Stimulated activated CD4-positive, alpha-beta T cell treated with anti-CD3 and anti-CD28 coated beads, Interleukin-4, amount 100 ng/mL, for 4 hours (primary cell): ENCODE results near the gene INO80.
"Not testable (repeated sequence)": the region's sequence is repeated elsewhere in the genome, so short reads cannot be mapped to it uniquely, and the experiment has no call there.

Experiments
- DNase-seq, 2 experiments: peaks; one replicate each; pipeline ENCODE4 v3.0.0-alpha.2; 2020

INO80 gene

DNA sequence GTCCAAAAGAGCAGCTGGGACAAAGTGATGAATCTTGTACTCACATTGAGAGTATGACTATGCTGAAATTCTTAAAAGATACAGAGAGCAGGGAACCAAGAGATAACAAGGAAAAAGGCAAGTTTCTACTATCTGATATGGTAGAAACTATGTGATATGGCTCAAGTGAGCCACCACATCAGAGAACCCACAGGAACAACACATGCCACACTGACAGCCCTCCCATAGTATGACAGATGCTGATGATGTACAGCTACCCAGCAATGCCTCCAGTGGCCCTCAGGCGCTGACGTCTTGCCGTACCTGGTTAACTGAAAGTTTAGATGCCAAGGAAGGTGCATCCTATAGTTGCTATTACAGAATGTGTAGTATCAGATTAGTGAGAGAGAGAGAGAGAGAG lies 120.4 kb downstream of the INO80 start:
- no peak for DNase-seq

DNA sequence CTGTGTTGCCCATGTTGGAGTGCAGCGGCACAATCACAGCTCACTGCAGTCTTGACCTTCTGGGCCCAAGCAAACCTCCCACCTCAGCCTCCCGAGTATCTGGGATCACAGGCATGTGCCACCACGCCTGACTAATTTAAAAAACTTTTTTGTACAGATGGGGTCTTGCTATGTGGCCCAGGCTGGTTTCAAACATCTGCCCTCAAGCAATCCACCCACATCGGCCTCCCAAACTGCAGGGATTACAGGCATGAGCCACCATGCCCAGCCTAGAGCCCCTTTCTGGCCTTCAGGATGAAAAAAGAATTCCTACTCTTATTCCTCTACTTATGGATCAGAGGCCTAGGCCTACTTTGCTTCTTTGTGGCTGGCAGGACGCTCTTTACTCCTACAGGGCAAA lies 123.3 kb downstream of the INO80 start:
- DNase-seq: no peak

DNA sequence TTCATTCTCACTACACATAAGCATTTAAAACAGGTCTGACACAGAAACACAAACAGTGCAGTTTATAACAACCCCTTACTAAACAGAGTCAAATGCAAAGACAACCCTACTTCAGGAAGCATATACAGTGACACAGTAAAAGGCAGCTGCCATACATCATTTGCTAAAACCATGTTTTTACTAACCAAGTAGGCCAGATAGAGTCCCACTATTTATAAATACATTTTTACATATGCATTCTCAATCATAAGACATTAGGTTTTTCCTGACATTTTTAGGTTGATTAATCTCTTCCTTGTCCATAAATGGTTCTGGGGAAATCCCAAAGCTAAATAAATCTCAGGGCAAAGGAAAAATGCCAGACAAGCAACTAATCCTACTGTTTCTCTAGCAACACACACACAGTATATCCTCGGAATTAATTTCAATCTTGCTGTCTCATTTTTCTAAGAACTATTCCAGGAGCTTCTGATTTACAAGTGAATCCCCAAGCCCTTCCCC lies 123.8 kb downstream of the INO80 start:
- no peak for DNase-seq

DNA sequence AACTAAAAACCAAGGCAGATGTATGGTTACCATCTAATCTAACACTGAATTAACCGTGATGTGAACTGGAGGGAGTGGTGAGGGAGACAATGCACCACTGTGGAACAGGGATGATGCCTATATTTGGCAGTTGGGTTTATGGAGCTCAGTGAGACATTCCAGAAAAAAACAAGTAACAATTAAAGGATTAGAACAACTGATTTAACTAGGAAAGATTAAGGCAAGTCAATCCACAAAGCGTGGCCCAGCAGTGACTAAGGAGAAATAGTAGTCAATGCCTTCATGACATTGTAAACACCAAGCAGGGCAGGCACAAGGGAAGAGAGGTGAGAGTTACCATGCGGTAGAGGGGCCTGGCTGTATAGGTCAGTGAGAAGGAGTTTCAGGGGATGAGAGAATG lies 124.7 kb downstream of the INO80 start:
- DNase-seq: no peak

DNA sequence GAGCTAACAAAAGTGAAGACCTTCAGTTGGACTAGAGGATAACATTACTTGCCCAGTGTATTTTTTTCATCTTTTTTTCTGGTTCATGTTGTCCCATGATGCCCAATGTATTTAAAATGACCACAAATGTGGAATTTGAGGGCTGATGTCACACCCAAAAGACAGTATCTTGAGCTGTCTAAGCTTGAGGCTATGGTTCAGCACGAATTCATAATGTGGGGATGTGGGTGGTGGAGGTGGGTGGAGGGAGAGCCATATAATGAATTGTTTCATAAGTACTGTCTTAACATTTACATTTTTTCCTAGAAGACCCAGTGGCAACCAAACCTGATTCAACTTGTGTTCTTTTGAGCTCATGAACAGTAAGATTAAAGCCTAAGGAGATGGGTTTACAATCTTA lies 125.3 kb downstream of the INO80 start:
- no peak for DNase-seq

DNA sequence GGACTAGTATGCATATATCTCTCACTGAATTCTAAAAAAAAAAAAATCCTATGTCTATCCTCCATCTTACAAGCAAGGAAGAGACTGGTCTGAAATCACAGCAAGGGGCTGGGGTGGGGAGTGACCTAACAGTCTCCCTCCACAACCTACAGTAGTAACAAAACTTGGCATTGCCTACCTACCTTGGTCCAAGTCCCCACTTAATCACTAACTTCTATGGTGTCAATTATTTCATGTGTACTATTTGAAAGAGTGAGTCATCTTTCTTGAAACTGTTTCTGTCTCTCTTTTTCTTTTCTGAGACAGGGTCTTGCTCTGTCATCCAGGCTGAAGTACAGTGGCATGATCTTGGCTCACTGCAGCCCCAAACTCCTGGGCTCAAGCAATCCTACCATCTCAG lies 126.0 kb downstream of the INO80 start:
- no peak for DNase-seq

DNA sequence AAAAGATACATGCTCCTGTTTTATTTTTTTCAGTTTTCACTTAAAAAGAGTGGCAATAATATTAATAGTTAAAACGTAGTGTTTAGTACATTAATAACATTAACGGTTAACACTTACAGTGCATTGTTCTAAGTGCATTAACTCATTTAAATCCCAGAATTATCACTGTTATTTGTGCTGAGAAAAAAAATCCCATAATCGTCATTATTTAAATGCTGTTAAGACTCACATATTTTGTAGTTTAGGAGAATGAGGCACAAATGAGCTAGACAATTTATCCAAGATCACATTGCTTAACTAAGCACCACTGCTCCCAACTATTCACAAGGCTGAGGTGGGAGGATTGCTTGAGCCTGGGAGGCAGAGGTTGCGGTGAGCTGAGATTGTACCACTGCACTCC lies 127.9 kb downstream of the INO80 start:
- no peak for DNase-seq

DNA sequence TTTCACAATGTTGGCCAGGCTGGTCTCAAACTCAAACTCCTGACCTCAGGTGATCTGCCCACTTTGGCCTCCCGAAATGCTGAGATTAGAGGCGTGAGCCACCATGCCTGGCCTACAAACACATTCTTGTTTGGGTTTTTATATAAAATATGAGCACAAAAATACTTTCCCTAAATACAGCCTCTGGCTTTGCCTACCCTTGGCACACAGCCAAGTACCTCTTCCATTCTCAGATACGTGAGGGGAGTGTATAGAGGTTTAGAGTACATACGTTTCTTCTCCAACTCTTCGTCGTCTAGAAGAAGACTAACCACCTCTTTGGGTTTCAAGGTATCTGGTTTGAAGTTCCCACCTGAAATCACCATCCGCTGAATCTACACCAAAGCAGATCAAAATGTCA lies 129.3 kb downstream of the INO80 start:
- DNase-seq: no peak

DNA sequence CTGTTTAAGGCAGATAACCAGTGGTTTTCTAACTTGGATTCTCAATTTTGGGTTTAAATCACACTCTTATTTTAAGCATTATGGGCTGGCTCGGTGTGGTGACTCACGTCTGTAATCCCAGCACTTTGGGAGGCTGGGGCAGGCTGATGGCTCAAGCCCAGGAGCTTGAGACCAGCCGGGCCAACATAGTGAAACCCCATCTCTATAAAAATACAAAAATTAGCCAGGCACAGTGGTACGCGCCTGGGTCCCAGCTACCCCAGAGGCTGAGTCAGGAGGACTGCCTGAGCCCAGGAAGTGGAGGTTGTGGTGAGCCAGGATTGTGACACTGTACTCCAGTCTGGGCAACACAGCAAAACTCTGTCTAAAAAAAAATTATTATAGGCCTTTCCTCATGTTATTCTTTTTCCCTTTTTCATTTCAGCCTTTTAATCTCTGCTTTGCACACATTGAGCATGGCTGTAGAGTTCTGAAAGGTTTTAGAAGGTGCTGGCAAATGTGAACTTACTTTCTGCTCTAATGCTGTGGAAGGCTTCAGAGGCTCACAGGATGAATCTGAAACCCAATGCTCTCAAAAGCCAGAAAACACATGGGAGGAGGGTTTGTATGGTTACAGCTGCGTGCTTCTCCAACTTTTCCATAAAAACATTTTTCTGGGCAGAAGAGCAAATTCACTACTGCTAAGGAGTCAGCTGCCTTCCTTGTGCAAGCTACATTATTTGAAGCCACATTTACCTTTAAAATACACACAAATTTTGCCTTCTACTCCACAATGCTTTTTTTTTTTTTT lies 130.3 kb downstream of the INO80 start:
- no peak for DNase-seq

DNA sequence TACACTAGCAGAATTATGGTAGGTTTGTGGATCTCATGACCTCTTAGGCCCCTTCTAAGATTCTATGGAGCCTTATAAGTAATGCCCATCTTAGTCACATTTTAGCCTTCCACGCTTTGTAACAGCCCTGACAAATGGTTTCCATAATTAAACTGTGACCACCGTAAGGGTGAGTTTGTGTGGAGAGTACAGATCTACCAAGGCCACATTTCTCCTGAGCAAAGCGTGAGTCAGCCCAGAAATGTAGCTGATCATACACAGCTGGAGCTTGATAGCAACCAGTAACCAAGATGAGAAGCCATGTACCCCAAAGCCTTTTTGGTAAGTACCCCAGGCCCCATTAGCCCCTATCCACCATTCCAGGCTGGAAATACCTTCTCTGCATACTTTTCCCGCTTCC lies 131.1 kb downstream of the INO80 start:
- no peak for DNase-seq

DNA sequence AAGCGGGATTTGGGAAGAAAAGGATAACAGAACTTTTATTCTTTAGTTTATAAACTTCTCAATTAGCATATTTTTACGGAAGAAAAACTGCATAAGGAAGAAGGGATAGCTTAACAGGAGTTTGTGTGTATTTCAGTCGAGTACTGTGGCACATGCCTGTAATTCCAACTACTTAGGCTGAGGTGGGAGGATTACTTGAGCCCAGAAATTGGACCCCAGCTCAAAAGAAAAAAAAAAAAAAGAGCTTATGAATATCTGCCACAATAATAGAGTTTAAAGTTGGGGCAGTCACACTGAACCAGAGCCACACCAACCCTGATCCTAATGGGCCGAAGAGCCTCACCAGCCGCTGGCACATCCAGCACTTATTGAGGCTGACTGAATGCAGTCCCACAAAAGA lies 131.7 kb downstream of the INO80 start:
- DNase-seq: no peak

DNA sequence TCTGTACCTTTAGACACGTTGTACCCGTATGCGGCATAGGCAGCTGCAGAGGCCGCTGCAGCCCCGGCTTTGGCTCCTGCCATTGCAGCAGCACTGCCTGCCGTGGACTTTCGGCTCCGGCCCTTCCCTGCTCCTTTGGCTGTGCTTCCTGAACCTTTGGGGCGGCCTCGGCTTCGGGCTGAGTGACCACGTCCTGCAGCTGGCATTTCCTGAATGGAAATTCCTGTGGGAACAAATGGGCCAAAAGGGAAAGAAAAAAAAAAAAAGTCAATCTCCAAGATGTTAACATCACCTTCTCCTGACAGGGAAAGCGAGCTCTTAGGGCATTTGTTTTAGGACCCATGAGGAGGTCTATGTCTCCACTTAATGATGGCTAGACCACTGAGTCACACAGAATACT lies 133.2 kb downstream of the INO80 start:
- no peak for DNase-seq

DNA sequence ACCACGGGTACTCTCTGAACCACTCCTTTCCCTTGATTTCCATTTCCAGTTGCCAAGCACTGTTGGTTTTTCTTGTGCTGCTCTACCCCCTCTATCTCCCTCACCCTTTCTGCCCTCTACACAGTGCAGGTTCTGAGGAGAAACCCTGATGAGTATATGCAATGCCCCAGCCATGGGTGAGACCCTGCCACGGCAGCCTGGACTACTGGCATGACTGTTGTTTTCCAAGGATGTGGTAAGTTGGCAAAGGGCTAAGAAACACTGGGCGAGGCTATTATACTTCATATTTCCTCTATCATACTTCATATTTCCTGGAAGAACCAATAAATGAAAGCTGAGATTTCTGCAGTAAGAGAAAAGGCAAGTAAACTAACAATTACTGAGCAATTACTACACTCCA lies 134.9 kb downstream of the INO80 start:
- no peak for DNase-seq

DNA sequence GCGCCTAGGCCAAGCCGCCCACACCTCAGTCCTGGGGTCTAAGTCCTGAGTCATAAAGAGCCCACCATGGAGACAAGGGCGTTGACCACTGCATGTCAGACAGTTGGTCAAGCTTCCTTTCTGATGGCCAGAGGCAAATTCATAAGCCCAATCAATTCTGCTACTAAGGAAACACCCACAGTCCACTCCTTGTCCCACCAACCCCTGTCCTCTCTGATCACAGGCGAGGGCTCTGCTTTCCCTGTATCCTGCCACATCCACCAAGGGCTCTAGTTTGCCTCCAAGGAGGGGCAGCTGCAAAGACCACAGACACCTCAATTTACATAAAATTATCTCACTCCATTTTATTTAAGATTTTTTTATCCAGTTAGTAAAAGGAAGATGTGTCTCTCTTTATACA lies 137.5 kb downstream of the INO80 start:
- no peak for DNase-seq

DNA sequence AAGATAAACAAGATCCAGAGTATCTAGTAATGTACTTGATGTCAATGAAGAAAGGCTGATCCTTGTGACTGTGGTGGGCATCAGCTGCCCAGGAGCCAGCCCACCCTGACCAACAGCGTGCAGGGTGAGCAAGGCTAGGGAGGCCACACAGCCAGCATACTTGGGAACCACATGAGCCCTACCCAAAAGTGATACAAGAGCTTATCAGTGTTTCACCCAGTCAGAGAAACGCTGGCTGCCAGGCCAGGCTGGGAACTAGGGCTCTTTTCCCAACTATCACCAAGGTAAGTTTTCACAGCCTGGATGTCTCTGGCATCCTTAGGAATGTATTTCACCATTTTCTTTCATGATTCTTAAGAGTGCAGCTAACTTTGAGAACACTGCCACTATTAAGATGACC lies 137.9 kb downstream of the INO80 start:
- no peak for DNase-seq

DNA sequence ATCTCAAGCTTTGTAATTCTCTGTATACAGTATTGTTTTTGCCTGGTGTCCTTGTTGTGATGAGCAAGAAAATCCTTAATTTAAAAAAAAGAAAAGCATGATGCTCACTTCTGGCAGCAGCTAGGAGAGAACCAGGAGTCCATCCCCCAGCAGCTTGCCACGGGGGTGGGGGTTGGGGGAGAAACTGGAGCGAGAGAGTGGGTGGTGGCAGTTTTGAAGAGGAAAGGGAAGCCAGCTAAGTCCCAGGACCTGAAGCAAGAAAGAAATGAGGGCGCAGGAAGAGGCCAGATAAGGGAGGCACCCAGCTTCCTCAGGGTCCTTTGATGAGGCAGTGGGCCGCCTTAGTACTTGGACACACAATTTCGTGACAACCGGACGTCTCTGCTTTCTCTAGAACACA lies 139.3 kb downstream of the INO80 start:
- DNase-seq: no peak

DNA sequence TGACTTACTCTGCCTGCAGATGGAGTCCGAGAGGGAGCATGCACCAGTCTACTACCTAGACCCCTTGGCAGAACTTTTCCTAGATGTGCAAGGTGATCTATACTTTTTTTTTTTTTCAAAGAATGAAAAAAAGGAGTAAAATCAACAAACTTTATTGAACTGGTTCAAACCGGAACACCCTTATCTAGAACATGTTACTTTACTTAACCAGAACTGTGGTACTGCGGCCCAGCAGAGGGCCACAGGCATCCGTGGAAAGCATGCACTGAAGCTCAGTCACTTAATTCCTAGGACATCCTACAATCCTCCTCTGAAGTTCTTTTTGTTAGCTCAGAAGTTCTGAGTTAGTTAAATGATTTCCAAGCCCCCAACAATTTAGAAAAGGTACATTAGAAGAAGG lies 141.2 kb downstream of the INO80 start:
- no peak for DNase-seq

DNA sequence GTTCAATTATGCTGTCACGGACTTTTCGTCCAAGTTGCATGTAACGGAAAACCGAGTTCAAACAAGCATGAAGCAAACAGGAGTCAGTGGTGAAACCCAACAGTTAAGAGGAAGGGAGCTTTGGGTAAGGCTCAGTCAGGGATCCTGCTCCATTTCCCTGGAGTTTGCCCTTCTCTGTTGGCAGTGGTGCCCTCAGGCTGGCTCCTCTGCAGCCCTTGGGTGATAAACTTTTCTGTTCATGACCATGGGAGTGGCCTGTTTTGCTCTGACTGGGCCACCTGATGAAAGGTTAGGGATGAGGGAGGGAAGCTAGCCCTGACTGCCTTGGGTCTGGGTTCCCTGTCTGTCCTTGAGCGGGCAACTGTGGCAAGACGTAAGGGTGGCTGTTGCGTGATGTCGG lies 146.7 kb downstream of the INO80 start:
- no peak for DNase-seq

DNA sequence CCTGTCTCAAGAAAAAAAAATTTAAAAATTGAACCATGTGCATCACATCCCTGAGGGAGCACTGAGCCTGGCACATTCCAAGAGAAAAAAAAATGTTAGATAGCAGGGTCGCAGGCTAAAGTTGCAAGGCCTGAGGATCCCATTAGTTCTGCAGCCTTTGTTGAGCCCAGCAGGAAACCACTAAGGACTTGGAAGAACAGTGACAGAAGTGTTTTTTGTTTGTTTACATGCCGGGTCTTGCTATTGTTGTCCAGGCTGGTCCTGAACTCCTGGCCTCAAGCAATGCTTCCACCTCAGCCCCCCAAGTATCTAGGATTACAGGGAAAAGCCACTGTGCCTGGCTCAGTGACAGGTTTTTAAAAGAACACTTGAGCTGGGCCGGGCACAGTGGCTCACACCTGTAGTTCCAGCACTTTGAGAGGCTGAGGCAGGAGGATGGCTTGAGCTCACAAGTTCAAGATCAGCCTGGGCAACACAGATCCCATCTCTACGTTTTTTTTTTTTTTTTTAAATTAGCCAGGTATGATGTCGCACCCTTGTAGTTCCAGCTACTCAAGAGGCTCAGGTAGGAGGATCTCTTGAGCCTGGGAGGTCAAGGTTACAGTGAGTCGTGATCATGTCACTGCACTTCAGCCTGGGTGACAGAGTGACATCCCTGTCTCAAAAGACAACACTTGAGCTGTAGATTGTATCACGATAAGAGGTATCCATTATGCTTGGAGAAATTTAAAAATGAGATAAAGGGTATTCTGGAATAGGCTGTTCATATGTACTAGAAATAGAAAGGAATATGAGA lies 147.6 kb downstream of the INO80 start:
- no peak for DNase-seq

DNA sequence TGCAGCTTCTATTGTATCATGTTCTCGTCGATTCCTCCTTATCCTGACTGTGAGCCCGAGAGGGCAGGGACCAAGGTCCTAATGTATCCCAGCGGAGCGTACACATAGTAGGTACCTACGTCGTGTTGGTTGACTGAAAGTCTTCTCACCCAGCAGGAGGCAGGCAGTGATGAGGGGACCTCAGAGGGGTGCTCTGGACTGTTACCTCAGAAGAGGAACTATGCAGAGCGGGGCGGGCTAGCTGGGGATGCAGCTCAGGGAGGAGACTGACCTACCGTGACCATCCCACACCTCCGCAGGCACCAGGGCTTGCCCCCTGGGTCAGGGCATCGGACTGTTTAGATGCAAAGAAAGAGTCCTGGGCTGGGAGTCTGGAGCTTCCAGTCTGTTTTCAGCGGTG lies 151.4 kb downstream of the INO80 start:
- no peak for DNase-seq

DNA sequence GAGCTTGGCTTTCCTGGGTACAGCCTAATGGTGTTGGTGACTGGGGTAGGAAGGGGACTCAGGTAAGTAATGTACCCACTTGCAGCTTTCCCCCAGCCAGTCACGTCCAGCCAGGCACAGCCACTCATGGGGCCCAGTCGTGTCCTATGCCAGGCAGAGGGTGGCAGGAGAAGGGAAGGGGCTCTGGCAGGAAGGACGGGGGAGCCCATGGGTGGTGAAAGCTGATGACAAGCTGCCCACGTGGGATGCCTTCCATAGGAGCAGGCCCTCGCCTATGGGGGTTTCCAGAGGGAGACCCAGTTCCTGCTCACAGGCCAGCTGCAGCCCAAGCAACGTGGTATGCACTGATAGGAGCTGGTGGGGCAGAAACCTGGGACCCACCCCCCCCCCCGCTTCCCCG lies 152.1 kb downstream of the INO80 start:
- no peak for DNase-seq

DNA sequence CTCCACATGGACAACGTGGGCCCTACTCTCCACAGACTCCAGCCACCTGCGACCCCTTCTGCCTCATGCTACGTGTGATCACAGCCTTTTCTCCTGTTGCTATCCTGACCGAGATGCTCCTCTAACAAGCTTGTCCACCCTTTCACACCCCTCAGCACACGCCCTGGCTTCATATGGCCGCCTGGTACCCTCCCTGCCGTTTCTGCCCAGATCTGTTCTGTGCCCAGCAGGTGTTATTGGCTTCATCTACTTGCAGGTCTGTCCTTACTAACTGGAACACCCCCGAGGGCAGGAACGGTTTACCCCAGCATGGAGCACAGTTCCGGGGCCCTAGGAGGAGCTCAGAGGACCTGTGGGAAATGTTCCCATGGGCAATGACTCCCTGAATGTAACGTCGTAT lies 152.9 kb downstream of the INO80 start:
- DNase-seq: no peak

DNA sequence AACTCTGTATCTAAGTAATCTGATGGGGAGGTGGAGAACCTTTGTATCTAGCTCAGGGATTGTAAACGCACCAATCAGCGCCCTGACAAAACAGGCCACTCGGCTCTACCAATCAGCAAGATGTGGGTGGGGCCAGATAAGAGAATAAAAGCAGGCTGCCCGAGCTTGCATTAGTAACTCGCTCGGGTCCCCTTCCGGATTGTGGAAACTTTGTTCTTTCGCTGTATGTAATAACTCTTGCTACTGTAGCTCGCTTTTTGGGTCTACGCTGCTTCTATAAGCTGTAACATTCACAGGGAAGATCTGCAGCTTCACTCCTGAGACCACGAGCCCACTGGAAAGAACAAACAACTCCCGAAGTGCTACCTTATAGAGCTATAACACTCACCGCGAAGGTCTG lies 153.8 kb downstream of the INO80 start:
- DNase-seq: not testable (repeated sequence)

DNA sequence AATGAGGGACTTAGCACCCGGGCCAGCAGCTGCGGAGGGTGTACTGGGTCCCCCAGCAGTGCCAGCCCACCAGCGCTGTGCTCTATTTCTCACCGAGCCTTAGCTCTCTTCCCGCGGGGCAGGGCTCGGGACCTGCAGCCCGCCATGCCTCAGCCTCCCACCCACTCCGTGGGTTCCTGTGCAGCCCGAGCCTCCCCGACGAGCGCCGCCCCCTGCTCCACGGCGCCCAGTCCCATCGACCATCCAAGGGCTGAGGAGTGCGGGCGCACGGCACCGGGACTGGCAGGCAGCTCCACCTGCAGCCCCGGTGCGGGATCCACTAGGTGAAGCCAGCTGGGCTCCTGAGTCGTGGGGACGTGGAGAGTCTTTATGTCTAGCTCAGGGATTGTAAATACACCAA lies 154.3 kb downstream of the INO80 start:
- not testable (repeated sequence) for DNase-seq
